ENCODE results near the gene YIF1A. TPM values are rescaled to one million over a fixed set of nuclear protein-coding genes. Genes with fewer than 3 reads are reported as not detected.

Gene YIF1A
- total RNA-seq, 1 donor from 2014 or later, result 48.0 TPM

DNA sequence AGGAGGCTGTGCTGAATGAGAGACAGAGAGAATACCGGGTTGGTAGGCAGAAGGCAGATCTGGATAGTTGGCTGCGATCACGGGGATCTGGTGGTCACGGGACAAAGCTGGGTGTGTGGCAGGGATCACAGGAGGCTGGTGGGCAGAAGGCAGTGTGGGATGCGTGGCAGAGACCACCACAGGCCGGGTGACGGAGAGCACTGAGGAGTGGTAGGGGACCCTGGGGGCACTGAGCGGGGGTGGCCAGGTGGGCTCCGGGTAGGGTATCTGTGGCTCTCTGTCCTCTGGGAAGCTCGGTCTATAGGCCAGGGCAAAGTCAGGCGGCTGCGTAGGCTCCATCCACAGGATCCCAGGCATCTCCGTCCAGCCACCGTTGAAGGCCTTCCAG lies 26.5 kb upstream of the YIF1A start:
- Mint-ChIP-seq H3K4me3 (ENCODE audit: unreplicated experiment) (peak overlapping the region; percentile 76), H3K36me3 (ENCODE audit: low read depth, unreplicated experiment) (peaks cover 5% of the 10 kb centered on the region)

DNA sequence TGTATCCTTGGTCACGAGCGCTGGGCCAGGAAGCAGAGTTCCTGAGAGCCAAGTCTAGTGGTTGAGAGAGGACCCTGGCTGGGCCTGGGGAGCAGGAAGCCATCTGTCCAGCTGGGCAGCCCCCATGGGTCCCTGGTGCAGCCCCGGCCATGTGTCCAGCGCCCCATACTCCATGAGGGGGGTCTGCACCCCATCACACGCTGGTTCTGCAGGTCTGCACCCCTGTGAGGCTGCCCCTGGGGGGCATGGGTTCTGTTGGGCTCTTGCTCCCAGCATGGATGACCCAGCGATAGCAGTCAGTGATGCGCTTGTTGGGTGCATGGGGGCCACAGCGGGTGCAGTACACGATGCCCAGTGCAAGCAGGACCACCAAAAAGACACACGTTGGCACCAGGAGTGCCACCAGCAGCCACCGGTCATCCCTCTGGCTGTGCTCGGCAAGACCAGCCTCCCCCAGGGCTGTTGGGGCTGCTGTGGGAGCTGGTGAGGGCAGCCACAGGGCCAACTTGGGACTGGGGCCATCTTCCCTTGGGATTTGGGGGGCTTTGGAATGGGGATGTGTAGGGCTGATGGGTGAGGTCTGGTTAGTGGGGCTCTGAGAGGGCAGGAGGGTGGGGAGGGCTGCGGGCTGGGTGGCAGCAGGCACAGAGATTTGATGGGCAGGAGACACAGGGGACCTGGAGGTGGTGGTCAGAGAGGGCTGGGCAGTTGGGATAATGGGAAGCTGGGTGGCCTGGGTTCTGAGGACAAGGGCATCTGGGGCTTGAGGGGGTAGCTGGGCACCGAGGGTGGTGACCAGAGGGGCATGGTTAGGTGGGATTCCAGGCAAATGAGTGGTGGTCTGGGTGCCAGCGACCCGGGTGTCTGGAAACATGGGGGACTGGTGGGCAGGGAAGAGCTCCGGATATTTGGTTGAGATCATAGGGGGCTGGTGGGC lies 25.9 kb upstream of the YIF1A start:
- Mint-ChIP-seq H3K27ac (ENCODE audit: unreplicated experiment) (peak overlapping the region; percentile 34), H3K4me3 (ENCODE audit: unreplicated experiment) (peak overlapping the region; percentile 76), H3K4me1 (ENCODE audit: unreplicated experiment) (peaks cover 27% of the 10 kb centered on the region)

More for the DNA sequence above, 26.5 kb upstream of the YIF1A start:
- H3K27me3 Mint-ChIP-seq (ENCODE audit: unreplicated experiment), result peaks cover 26% of the 10 kb centered on the region
- H3K27ac Mint-ChIP-seq (ENCODE audit: unreplicated experiment), result peak overlapping the region; percentile 34
- TF ChIP-seq, protein P1, sequence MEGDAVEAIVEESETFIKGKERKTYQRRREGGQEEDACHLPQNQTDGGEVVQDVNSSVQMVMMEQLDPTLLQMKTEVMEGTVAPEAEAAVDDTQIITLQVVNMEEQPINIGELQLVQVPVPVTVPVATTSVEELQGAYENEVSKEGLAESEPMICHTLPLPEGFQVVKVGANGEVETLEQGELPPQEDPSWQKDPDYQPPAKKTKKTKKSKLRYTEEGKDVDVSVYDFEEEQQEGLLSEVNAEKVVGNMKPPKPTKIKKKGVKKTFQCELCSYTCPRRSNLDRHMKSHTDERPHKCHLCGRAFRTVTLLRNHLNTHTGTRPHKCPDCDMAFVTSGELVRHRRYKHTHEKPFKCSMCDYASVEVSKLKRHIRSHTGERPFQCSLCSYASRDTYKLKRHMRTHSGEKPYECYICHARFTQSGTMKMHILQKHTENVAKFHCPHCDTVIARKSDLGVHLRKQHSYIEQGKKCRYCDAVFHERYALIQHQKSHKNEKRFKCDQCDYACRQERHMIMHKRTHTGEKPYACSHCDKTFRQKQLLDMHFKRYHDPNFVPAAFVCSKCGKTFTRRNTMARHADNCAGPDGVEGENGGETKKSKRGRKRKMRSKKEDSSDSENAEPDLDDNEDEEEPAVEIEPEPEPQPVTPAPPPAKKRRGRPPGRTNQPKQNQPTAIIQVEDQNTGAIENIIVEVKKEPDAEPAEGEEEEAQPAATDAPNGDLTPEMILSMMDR (IDR thresholded peaks at IDR 0.05; ENCODE audit: unreplicated experiment), result no peak
- peaks cover 23% of the 10 kb centered on the region for H3K4me1 Mint-ChIP-seq (ENCODE audit: unreplicated experiment)
- no peaks in the 10 kb centered on the region for H3K9me3 Mint-ChIP-seq (ENCODE audit: unreplicated experiment)
- no peak for DNase-seq (ENCODE audit: low spot score)

DNA sequence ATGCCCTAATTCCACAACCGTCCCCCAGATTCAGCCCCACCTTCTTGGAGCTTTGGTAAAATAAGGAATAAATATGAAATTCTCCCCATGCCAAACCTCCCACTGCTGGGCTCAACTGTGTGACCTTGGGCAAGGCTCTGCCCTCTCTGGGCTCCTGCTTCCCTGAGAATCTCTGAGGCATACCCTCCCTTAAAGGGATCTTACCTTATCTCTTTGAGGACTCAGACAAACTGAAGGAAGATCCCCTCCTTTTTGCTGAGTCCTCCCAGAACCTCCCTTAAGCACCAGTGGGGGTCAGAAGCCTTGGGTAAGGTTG lies 25.2 kb upstream of the YIF1A start:
- Mint-ChIP-seq H3K36me3 (ENCODE audit: low read depth, unreplicated experiment) (peaks cover 5% of the 10 kb centered on the region), H3K27ac (ENCODE audit: unreplicated experiment) (peak overlapping the region; percentile 57), H3K9me3 (ENCODE audit: unreplicated experiment) (no peaks in the 10 kb centered on the region), H3K4me3 (ENCODE audit: unreplicated experiment) (peak overlapping the region; percentile 51), H3K27me3 (ENCODE audit: unreplicated experiment) (peaks cover 25% of the 10 kb centered on the region), H3K4me1 (ENCODE audit: unreplicated experiment) (peaks cover 29% of the 10 kb centered on the region)
- TF ChIP-seq, protein P1 (IDR thresholded peaks at IDR 0.05; ENCODE audit: unreplicated experiment), result no peak
- DNase-seq (ENCODE audit: low spot score), result no peak

More for the DNA sequence above, 25.9 kb upstream of the YIF1A start:
- H3K36me3 Mint-ChIP-seq (ENCODE audit: low read depth, unreplicated experiment), result peaks cover 5% of the 10 kb centered on the region
- TF ChIP-seq, protein P1 (IDR thresholded peaks at IDR 0.05; ENCODE audit: unreplicated experiment), result no peak
- DNase-seq (ENCODE audit: low spot score), result no peak
- H3K9me3 Mint-ChIP-seq (ENCODE audit: unreplicated experiment), result no peaks in the 10 kb centered on the region
- H3K27me3 Mint-ChIP-seq (ENCODE audit: unreplicated experiment), result peaks cover 23% of the 10 kb centered on the region

DNA sequence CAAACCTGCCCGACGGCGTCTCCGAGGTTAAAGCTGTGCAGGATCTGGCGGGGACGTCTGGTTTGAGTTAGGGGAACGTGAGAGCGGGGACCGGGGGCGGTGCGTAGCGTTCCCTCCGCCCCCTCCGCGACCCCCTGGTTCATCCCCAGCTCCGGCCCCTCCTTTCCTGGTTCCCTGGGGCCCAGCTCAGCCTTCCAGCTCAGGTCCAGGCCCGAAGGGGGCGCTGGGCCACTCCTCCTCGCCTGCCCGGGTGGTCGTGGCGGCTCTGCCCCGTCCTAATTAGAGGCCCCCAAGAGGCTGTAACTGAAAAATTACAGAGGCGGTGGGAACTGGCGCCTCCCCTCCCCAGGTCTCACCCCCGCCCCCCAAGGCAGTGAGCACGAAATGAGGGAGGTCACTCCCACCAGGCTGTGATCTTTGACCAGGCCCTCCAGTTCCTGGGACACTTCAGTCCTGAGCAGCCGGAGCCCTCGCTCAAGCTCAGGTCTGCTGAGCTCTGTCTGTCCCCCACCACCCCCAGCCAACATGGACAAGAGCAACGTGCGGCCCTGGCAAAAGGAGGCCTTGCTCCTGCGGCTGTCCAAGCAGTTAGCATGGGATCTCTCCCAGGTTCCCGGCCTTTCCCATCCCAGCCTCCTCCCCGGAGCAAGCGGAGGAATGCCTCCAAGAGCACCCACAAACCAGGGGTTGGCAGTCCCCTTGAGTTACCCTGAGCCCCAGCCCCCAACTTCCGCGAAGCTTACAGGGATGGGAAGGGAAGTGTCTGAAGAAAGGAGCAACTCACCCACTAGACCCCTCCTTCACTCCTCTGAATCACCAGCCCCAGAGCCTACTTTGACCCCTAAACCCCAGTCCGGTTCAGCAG lies 24.6 kb upstream of the YIF1A start:
- Mint-ChIP-seq H3K27ac (ENCODE audit: unreplicated experiment) (peak overlapping the region; percentile 57), H3K36me3 (ENCODE audit: low read depth, unreplicated experiment) (peaks cover 5% of the 10 kb centered on the region), H3K4me1 (ENCODE audit: unreplicated experiment) (peaks cover 25% of the 10 kb centered on the region), H3K27me3 (ENCODE audit: unreplicated experiment) (peaks cover 25% of the 10 kb centered on the region), H3K9me3 (ENCODE audit: unreplicated experiment) (no peaks in the 10 kb centered on the region), H3K4me3 (ENCODE audit: unreplicated experiment) (peak overlapping the region; percentile 51)
- TF ChIP-seq, protein P1 (IDR thresholded peaks at IDR 0.05; ENCODE audit: unreplicated experiment), result no peak
- no peak for DNase-seq (ENCODE audit: low spot score)
